ENCODE measurements around the gene TCERG1L. TPM values are rescaled to one million over a fixed set of nuclear protein-coding genes. Genes with fewer than 3 reads are reported as not detected.

Gene TCERG1L
- total and polyA plus RNA-seq, 2 experiments from 2014 or later: not detected

GRCh38 chr10:131121511-131122035, 189.9 kb downstream of the TCERG1L start:
- DNase-seq: no peak
- no peak for TF ChIP-seq EZH2phosphoT487 (IDR thresholded peaks at IDR 0.05; ENCODE audit: insufficient read depth, low read depth)
- TF ChIP-seq EZH2 (IDR thresholded peaks at IDR 0.05; ENCODE audit: insufficient read depth, poor library complexity, severe bottlenecking): no peak
- Histone ChIP-seq H3F3A (ENCODE audit: insufficient read depth) (no peaks in the 10 kb centered on the region), H3K79me2 (ENCODE audit: insufficient read depth) (no peaks in the 10 kb centered on the region), H3K4me1 (ENCODE audit: insufficient read depth) (no peaks in the 10 kb centered on the region), H3K4me2 (ENCODE audit: unreplicated experiment) (no peak overlapping the region), H2AFZ (no peak overlapping the region), H3K4me3 (no peak overlapping the region), H3K9ac (no peak overlapping the region), H3K27me3 (replicated peaks; ENCODE audit: insufficient read depth) (no peaks in the 10 kb centered on the region), H4K20me1 (ENCODE audit: insufficient read depth) (no peaks in the 10 kb centered on the region), H3K9me3 (ENCODE audit: low read depth) (no peaks in the 10 kb centered on the region), H3K9me2 (ENCODE audit: insufficient read depth) (no peaks in the 10 kb centered on the region), H3K36me3 (ENCODE audit: low read depth) (no peaks in the 10 kb centered on the region), H3K27ac (no peak overlapping the region)
- 31 to 33% methylated on average over 11 of the region's 11 CpGs for WGBS, 2 experiments (ENCODE audit: low coverage in 1 of 2, low lambda C conversion rate in 2 of 2, missing lambda C conversion rate in 2 of 2)
- in situ Hi-C loops (cut with MboI): no loop called here

GRCh38 chr10:131119626-131120355, 191.7 kb downstream of the TCERG1L start:
- 24 to 25% methylated on average over 17 of the region's 17 CpGs for WGBS, 2 experiments (ENCODE audit: low coverage in 1 of 2, low lambda C conversion rate in 2 of 2, missing lambda C conversion rate in 2 of 2)
- TF ChIP-seq EZH2 (IDR thresholded peaks at IDR 0.05; ENCODE audit: insufficient read depth, poor library complexity, severe bottlenecking) (no peak), EZH2phosphoT487 (IDR thresholded peaks at IDR 0.05; ENCODE audit: insufficient read depth, low read depth) (no peak)
- in situ Hi-C loops (cut with MboI): no loop called here
- no peaks in the 10 kb centered on the region for H3K9me3 ChIP-seq (ENCODE audit: low read depth)
- H3K36me3 ChIP-seq (ENCODE audit: low read depth): no peaks in the 10 kb centered on the region
- no peaks in the 10 kb centered on the region for H4K20me1 ChIP-seq (ENCODE audit: insufficient read depth)
- H3K4me3 ChIP-seq: no peak overlapping the region
- no peaks in the 10 kb centered on the region for H3K9me2 ChIP-seq (ENCODE audit: insufficient read depth)
- no peak overlapping the region for H3K9ac ChIP-seq
- DNase-seq: no peak
- H3K79me2 ChIP-seq (ENCODE audit: insufficient read depth): no peaks in the 10 kb centered on the region
- H3K4me1 ChIP-seq (ENCODE audit: insufficient read depth): no peaks in the 10 kb centered on the region
- H3F3A ChIP-seq (ENCODE audit: insufficient read depth): no peaks in the 10 kb centered on the region
- no peak overlapping the region for H2AFZ ChIP-seq
- no peak overlapping the region for H3K27ac ChIP-seq
- no peaks in the 10 kb centered on the region for H3K27me3 ChIP-seq (replicated peaks; ENCODE audit: insufficient read depth)
- H3K4me2 ChIP-seq (ENCODE audit: unreplicated experiment): no peak overlapping the region

GRCh38 chr10:131117416-131118212, 193.9 kb downstream of the TCERG1L start:
- Histone ChIP-seq H3K4me1 (ENCODE audit: insufficient read depth) (no peaks in the 10 kb centered on the region), H3K79me2 (ENCODE audit: insufficient read depth) (no peaks in the 10 kb centered on the region), H3K4me2 (ENCODE audit: unreplicated experiment) (no peak overlapping the region), H3K9me3 (ENCODE audit: low read depth) (no peaks in the 10 kb centered on the region), H3K27me3 (replicated peaks; ENCODE audit: insufficient read depth) (no peaks in the 10 kb centered on the region), H4K20me1 (ENCODE audit: insufficient read depth) (no peaks in the 10 kb centered on the region), H3F3A (ENCODE audit: insufficient read depth) (no peaks in the 10 kb centered on the region), H3K27ac (no peak overlapping the region), H3K4me3 (no peak overlapping the region), H2AFZ (no peak overlapping the region), H3K9ac (no peak overlapping the region), H3K36me3 (ENCODE audit: low read depth) (no peaks in the 10 kb centered on the region), H3K9me2 (ENCODE audit: insufficient read depth) (no peaks in the 10 kb centered on the region)
- no peak for TF ChIP-seq EZH2phosphoT487 (IDR thresholded peaks at IDR 0.05; ENCODE audit: insufficient read depth, low read depth)
- TF ChIP-seq EZH2 (IDR thresholded peaks at IDR 0.05; ENCODE audit: insufficient read depth, poor library complexity, severe bottlenecking): no peak
- DNase-seq: no peak
- in situ Hi-C loops (cut with MboI): no loop called here
- 26 to 43% methylated on average over 10 to 21 of the region's 21 CpGs for WGBS, 2 experiments (ENCODE audit: low coverage in 1 of 2, low lambda C conversion rate in 2 of 2, missing lambda C conversion rate in 2 of 2)

- no peak overlapping the region for H3K4me3 ChIP-seq
- no peaks in the 10 kb centered on the region for H3K79me2 ChIP-seq (ENCODE audit: insufficient read depth)
- DNase-seq: no peak
- no peaks in the 10 kb centered on the region for H3K36me3 ChIP-seq (ENCODE audit: low read depth)
- no peak overlapping the region for H3K9ac ChIP-seq
- no peaks in the 10 kb centered on the region for H3K9me3 ChIP-seq (ENCODE audit: low read depth)
- no peaks in the 10 kb centered on the region for H3F3A ChIP-seq (ENCODE audit: insufficient read depth)
- 42 to 46% methylated on average over 9 of the region's 9 CpGs for WGBS, 2 experiments (ENCODE audit: low coverage in 1 of 2, low lambda C conversion rate in 2 of 2, missing lambda C conversion rate in 2 of 2)
- H4K20me1 ChIP-seq (ENCODE audit: insufficient read depth): no peaks in the 10 kb centered on the region
- in situ Hi-C loops (cut with MboI): no loop called here
- no peak overlapping the region for H3K27ac ChIP-seq
- H3K9me2 ChIP-seq (ENCODE audit: insufficient read depth): no peaks in the 10 kb centered on the region
- TF ChIP-seq EZH2 (IDR thresholded peaks at IDR 0.05; ENCODE audit: insufficient read depth, poor library complexity, severe bottlenecking) (no peak), EZH2phosphoT487 (IDR thresholded peaks at IDR 0.05; ENCODE audit: insufficient read depth, low read depth) (no peak)
- H3K4me1 ChIP-seq (ENCODE audit: insufficient read depth): no peaks in the 10 kb centered on the region
- no peak overlapping the region for H3K4me2 ChIP-seq (ENCODE audit: unreplicated experiment)
- no peaks in the 10 kb centered on the region for H3K27me3 ChIP-seq (replicated peaks; ENCODE audit: insufficient read depth)
- no peak overlapping the region for H2AFZ ChIP-seq
These were observed 194.5 kb downstream of the TCERG1L start for GRCh38 chr10:131116991-131117375.
